Measurements from ENCODE around the gene INSM1.

DNA sequence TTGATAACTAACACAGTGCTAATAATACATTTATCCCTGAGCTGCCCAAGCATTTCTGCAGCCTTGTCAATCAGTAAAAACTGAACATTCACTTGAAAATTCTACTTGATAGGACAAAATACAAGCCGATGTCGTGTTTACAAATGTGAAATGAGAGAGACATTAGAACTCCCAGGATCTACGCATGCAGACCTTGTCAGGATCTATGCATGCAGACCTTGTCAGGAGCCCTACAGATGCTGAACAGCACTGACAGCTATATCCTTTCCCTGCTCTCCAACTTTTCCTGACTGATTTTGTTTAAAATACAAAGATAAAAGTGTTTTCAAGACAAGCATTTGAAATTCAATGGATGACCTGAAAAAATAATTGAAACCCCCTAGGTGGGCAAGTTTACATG is 28.9 kb downstream of the INSM1 start:
- TF ChIP-seq, protein P1, sequence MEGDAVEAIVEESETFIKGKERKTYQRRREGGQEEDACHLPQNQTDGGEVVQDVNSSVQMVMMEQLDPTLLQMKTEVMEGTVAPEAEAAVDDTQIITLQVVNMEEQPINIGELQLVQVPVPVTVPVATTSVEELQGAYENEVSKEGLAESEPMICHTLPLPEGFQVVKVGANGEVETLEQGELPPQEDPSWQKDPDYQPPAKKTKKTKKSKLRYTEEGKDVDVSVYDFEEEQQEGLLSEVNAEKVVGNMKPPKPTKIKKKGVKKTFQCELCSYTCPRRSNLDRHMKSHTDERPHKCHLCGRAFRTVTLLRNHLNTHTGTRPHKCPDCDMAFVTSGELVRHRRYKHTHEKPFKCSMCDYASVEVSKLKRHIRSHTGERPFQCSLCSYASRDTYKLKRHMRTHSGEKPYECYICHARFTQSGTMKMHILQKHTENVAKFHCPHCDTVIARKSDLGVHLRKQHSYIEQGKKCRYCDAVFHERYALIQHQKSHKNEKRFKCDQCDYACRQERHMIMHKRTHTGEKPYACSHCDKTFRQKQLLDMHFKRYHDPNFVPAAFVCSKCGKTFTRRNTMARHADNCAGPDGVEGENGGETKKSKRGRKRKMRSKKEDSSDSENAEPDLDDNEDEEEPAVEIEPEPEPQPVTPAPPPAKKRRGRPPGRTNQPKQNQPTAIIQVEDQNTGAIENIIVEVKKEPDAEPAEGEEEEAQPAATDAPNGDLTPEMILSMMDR (conservative IDR thresholded peaks at IDR 0.05; ENCODE audit: low read depth, low read length) = no peak
- no peak for TF ChIP-seq EZH2 (IDR thresholded peaks at IDR 0.05; ENCODE audit: borderline replicate concordance, low read depth, low read length, poor library complexity, severe bottlenecking)
